HL-60 (cell line): ENCODE measurements around the gene FRMPD2.

ENCODE experiments used
- DNase-seq, 2 experiments: peaks; one replicate each; pipeline ENCODE4 v3.0.0-alpha.2; 2010 to 2020; ENCODE audit warnings: low read depth in 1 of 2, low spot score in 1 of 2
- H3K27ac ChIP-seq: fragments of 250-450 bp; sonication (Bioruptor Pico); replicated peaks from 2 replicates; pipeline ENCODE4 v1.5.1; 2020; ENCODE audit warnings: mild to moderate bottlenecking, moderate library complexity
- H3K27me3 ChIP-seq: fragments of 250-450 bp; sonication (Bioruptor Pico); 2 replicates; pipeline ENCODE4 v1.5.1; 2021; ENCODE audit warnings: mild to moderate bottlenecking, moderate library complexity; ENCODE audit not compliant: insufficient read depth, poor library complexity, severe bottlenecking
- H3K4me3 ChIP-seq: replicated peaks from 2 replicates; pipeline ENCODE4 v1.5.1; 2011; ENCODE audit warnings: mild to moderate bottlenecking, control low read depth, low read length; ENCODE audit not compliant: insufficient read depth
- GABPA ChIP-seq: IDR thresholded peaks from 2 replicates; pipeline ENCODE4 v1.6.1; 2012; ENCODE audit warnings: low read depth
- POLR2AphosphoS5 ChIP-seq: IDR thresholded peaks from 2 replicates; pipeline ENCODE4 v1.6.1; 2012; ENCODE audit warnings: low read depth
- SPI1 ChIP-seq: IDR thresholded peaks from 2 replicates; pipeline ENCODE4 v1.6.1; 2012; ENCODE audit warnings: low read depth, mild to moderate bottlenecking, borderline replicate concordance
- TF ChIP-seq, protein P1 (sequence below): IDR thresholded peaks from one replicate; pipeline ENCODE4 v1.5.1; 2011; ENCODE audit warnings: low read length, control low read depth, inconsistent platforms; ENCODE audit not compliant: insufficient read depth
- TF ChIP-seq, protein P2 (sequence below): IDR thresholded peaks from 2 replicates; pipeline ENCODE4 v1.6.1; 2012; ENCODE audit warnings: low read depth; ENCODE audit not compliant: insufficient replicate concordance

The FRMPD2 gene

DNA sequence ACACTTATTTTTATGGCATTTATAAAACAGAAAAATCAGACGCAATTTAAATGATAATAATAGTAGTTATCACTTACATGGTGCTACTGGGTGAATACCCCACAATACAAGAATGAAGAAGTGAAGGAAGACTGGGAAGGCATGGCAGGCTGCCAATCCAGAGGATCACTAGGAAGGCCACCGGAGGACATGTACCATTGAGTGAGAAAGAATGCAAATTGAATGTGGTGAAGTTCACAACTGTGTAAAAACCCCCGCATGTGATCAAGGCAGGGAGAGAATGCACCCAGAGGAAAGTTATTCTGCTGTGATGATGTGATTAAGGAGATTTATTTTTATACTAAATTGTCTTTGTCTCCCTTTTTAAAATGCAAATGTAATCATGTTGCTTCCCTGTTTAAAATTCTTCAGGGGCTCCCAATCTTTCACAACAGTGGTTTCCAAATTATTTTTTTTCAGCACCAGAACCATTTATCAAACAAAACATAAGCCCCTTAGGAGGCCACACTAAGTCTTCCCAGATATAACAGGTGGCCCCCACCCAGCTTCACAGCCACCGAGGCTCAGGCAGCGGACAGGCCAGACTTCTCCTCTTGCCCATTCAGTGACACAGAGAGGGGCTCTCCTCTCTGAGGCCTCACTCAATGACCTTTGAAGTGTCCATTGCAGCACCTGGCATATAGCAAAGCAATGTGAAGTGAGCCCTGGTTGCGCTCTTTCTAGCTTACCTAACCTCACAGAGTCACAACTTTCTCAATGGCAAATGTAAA is 59.6 kb downstream of the FRMPD2 start:
- Histone ChIP-seq H3K27me3 (no peaks in the 10 kb centered on the region), H3K4me3 (no peak overlapping the region), H3K27ac (no peak overlapping the region)
- no peak for DNase-seq
- TF ChIP-seq POLR2AphosphoS5, result no peak
- TF ChIP-seq, protein P1, sequence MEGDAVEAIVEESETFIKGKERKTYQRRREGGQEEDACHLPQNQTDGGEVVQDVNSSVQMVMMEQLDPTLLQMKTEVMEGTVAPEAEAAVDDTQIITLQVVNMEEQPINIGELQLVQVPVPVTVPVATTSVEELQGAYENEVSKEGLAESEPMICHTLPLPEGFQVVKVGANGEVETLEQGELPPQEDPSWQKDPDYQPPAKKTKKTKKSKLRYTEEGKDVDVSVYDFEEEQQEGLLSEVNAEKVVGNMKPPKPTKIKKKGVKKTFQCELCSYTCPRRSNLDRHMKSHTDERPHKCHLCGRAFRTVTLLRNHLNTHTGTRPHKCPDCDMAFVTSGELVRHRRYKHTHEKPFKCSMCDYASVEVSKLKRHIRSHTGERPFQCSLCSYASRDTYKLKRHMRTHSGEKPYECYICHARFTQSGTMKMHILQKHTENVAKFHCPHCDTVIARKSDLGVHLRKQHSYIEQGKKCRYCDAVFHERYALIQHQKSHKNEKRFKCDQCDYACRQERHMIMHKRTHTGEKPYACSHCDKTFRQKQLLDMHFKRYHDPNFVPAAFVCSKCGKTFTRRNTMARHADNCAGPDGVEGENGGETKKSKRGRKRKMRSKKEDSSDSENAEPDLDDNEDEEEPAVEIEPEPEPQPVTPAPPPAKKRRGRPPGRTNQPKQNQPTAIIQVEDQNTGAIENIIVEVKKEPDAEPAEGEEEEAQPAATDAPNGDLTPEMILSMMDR, result no peak
- no peak for TF ChIP-seq SPI1
- no peak for TF ChIP-seq GABPA

DNA sequence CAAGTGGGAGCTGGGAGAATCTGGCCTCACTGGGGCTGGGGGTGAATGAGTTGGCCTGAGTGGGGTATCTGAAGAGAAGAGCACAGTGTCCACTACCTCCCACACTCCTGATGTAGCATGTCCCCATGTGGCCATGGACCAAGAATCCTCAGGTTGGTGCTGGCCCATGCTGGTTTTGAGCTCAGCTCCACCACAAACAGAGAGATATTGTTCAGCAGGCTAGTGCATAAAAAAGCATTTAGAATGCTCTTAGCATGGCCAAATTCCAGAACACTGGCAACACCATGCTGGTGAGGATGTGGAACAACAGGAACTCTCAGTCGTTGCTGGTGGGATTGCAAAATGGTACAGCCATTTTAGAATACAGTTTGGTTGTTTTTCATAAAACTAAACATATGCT is 61.4 kb downstream of the FRMPD2 start:
- TF ChIP-seq, protein P2, sequence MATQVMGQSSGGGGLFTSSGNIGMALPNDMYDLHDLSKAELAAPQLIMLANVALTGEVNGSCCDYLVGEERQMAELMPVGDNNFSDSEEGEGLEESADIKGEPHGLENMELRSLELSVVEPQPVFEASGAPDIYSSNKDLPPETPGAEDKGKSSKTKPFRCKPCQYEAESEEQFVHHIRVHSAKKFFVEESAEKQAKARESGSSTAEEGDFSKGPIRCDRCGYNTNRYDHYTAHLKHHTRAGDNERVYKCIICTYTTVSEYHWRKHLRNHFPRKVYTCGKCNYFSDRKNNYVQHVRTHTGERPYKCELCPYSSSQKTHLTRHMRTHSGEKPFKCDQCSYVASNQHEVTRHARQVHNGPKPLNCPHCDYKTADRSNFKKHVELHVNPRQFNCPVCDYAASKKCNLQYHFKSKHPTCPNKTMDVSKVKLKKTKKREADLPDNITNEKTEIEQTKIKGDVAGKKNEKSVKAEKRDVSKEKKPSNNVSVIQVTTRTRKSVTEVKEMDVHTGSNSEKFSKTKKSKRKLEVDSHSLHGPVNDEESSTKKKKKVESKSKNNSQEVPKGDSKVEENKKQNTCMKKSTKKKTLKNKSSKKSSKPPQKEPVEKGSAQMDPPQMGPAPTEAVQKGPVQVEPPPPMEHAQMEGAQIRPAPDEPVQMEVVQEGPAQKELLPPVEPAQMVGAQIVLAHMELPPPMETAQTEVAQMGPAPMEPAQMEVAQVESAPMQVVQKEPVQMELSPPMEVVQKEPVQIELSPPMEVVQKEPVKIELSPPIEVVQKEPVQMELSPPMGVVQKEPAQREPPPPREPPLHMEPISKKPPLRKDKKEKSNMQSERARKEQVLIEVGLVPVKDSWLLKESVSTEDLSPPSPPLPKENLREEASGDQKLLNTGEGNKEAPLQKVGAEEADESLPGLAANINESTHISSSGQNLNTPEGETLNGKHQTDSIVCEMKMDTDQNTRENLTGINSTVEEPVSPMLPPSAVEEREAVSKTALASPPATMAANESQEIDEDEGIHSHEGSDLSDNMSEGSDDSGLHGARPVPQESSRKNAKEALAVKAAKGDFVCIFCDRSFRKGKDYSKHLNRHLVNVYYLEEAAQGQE, result no peak
- TF ChIP-seq POLR2AphosphoS5, result no peak
- no peak for TF ChIP-seq SPI1
- TF ChIP-seq GABPA, result no peak
- TF ChIP-seq, protein P1, result no peak
- Histone ChIP-seq H3K4me3 (no peak overlapping the region), H3K27ac (no peak overlapping the region), H3K27me3 (no peaks in the 10 kb centered on the region)
- DNase-seq, result no peak

DNA sequence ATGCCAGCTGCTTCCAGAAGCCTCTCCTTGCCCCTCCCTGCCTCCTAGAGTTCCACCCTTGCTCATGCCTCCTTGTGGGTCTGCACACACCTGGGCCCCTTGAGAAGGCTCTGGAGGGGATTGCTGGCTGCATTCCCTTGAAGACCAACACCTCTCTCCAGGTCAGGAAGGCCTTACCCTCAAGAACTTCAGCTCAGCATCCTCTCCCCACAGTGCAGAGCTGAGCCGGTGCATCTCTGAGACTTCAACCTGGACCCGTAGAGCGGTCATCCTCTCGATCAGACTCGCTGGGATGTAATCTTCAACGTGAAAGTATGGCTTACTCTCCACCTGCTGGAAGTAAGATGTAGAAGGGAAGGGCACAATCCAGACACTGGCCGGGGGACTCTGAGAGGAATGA is 62.7 kb downstream of the FRMPD2 start:
- no peak for DNase-seq
- no peak overlapping the region for H3K4me3 ChIP-seq
- H3K27ac ChIP-seq, result no peak overlapping the region
- TF ChIP-seq POLR2AphosphoS5 (no peak), SPI1 (no peak), GABPA (no peak)
- TF ChIP-seq, protein P2, result no peak
- TF ChIP-seq, protein P1, result no peak
- H3K27me3 ChIP-seq, result no peaks in the 10 kb centered on the region

DNA sequence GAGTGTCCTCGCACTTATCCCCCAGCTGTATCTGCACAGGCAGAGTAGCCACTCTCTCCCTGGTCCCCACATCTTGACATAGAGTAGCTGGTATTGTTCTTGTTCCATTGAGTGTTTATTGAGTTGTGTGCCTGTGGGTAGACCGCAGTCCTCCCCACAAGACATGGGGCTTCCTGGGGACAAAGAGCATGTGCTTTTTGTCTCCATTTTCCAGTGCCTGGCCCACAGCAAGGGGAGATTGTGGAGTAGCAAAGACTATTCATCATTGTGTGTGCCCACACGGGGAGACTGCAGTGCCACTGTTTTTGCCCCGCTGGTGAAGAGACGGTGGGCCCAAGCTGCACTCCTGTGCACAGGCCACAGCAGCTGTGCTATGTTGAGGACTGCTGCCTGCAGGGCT is 63.5 kb downstream of the FRMPD2 start:
- H3K27me3 ChIP-seq, result no peaks in the 10 kb centered on the region
- no peak for DNase-seq
- TF ChIP-seq POLR2AphosphoS5, result no peak
- no peak for TF ChIP-seq GABPA
- no peak for TF ChIP-seq SPI1

More for the DNA sequence above, 63.5 kb downstream of the FRMPD2 start:
- Histone ChIP-seq H3K4me3 (no peak overlapping the region), H3K27ac (no peak overlapping the region)
